Ascending aorta (tissue), 2 donors: ENCODE data around the gene RO60. TPM values are rescaled to one million over a fixed set of nuclear protein-coding genes. Genes with fewer than 3 reads are reported as not detected.

Experiments used
- DNase-seq, 2 donors: peaks; one replicate each; pipeline ENCODE4 v3.0.0-alpha.2; 2019; ENCODE audit warnings: low spot score in 2 of 2
- H3K27ac ChIP-seq, 2 donors: fragments of 200-600 bp; sonication (generic); one replicate each; pipeline ENCODE4 v1.5.1; 2016 to 2017; ENCODE audit warnings: mild to moderate bottlenecking in 1 of 2
- H3K27me3 ChIP-seq: fragments of 200-600 bp; sonication (generic); one replicate; pipeline ENCODE4 v1.5.1; 2017
- H3K36me3 ChIP-seq, 2 donors: fragments of 200-600 bp; sonication (generic); one replicate each; pipeline ENCODE4 v1.5.1; 2016
- H3K4me1 ChIP-seq, 2 donors: fragments of 200-600 bp; sonication (generic); one replicate each; pipeline ENCODE4 v1.5.1; 2016 to 2017; ENCODE audit warnings: mild to moderate bottlenecking in 1 of 2
- H3K4me3 ChIP-seq, 2 donors: fragments of 200-600 bp; sonication (generic); one replicate each; pipeline ENCODE4 v1.5.1; 2016 to 2017; ENCODE audit warnings: mild to moderate bottlenecking in 1 of 2
- H3K9me3 ChIP-seq, 2 donors: fragments of 200-600 bp; sonication (generic); one replicate each; pipeline ENCODE4 v1.5.1; 2016
- intact Hi-C: fragments of 100-400 bp; cut with DNase I; formaldehyde crosslinking; loops from one replicate; pipeline ENCODE4 v1.15.1; 2023
- total RNA-seq: library from RNA; depleted of rRNA; stranded (reverse); fragments of >200 nt; gene quantifications from one replicate; pipeline ENCODE4 v1.1.0, GENCODE V29; 2016
- TF ChIP-seq, protein P1 (sequence below), 3 experiments: fragments of 200-600 bp in 2 of 3; fragments of 450-650 bp in 1 of 3; sonication (generic) in 2 of 3; IDR thresholded peaks; one replicate each; pipeline ENCODE4 v1.5.1; 2016 to 2019; ENCODE audit warnings: antibody characterized with exemption in 3 of 3, mild to moderate bottlenecking in 1 of 3, moderate library complexity in 1 of 3

RO60 gene
- total RNA-seq, 1 donor from 2014 or later: 56.2 TPM

DNA sequence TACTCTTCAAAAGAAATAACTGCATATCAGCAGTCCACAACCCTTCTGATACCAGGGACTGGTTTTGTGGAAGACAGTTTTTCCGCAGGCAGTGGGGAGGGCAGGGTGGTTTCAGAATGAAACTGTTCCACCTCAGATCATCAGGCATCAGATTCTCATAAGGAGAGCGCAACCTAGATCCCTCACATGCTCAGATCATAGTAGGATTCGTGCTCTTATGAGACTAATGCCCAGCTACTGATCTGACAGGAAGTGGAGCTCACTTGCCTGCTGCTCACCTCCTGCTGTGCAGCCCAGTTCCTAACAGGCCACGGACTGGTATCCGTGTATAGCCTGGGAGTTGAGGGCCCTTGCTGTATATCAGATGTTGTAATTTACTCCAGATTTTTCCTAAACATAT, 11.5 kb downstream of the RO60 start:
- Histone ChIP-seq H3K4me1 (peaks cover 0 to 5% of the 10 kb centered on the region in 2 donors), H3K27ac (no peak overlapping the region), H3K4me3 (no peak overlapping the region), H3K9me3 (no peaks in the 10 kb centered on the region), H3K27me3 (no peaks in the 10 kb centered on the region), H3K36me3 (peaks cover 0 to 6% of the 10 kb centered on the region in 2 donors)
- intact Hi-C loops: no loop called here
- DNase-seq: no peak
- TF ChIP-seq, protein P1, sequence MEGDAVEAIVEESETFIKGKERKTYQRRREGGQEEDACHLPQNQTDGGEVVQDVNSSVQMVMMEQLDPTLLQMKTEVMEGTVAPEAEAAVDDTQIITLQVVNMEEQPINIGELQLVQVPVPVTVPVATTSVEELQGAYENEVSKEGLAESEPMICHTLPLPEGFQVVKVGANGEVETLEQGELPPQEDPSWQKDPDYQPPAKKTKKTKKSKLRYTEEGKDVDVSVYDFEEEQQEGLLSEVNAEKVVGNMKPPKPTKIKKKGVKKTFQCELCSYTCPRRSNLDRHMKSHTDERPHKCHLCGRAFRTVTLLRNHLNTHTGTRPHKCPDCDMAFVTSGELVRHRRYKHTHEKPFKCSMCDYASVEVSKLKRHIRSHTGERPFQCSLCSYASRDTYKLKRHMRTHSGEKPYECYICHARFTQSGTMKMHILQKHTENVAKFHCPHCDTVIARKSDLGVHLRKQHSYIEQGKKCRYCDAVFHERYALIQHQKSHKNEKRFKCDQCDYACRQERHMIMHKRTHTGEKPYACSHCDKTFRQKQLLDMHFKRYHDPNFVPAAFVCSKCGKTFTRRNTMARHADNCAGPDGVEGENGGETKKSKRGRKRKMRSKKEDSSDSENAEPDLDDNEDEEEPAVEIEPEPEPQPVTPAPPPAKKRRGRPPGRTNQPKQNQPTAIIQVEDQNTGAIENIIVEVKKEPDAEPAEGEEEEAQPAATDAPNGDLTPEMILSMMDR (IDR thresholded peaks at IDR 0.05): no peak

DNA sequence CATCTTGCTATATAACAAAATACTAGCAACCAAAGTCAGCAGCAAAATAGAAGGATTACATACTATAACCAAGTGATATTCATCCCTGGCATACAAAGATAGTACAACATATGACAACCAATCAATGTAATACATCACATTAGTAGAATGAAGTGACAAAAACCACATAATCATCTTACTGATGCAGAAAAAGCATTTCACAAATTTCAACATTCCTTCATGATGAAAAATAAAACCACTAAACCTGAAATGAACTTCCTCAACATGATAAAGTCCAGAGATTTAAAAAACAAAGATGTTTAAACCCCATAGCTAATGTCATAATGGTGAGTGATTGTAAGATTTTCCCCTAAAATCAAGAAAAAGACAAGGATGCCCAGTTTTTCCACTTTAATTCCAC, 18.6 kb downstream of the RO60 start:
- no peak for DNase-seq
- TF ChIP-seq, protein P1 (IDR thresholded peaks at IDR 0.05): no peak
- Histone ChIP-seq H3K4me3 (no peak overlapping the region), H3K27me3 (no peaks in the 10 kb centered on the region), H3K36me3 (peaks cover 34 to 61% of the 10 kb centered on the region in 2 donors), H3K9me3 (no peaks in the 10 kb centered on the region), H3K4me1 (no peaks in the 10 kb centered on the region), H3K27ac (no peak overlapping the region)
- intact Hi-C loops: no loop called here

DNA sequence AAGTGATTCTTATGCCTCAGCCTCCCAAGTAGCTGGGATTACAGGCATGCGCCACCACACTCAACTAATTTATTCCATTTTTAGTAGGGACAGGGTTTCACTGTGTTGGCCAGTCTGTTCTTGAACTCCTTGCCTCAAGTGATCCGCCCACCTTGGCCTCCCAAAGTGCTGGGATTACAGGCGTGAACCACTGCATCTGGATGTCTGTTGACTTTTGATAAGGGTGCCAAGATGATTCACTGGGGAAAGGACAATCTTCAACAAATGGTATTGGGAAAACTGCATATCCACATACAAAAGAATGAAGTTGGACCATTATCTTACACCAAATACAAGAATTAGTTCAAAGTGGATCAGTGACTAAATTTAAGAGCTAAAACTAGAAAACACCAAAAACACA, 19.8 kb downstream of the RO60 start:
- no peaks in the 10 kb centered on the region for H3K27me3 ChIP-seq
- H3K4me1 ChIP-seq: no peaks in the 10 kb centered on the region
- peaks cover 34 to 73% of the 10 kb centered on the region in 2 donors for H3K36me3 ChIP-seq
- intact Hi-C loops: no loop called here
- H3K27ac ChIP-seq: no peak overlapping the region
- H3K4me3 ChIP-seq: no peak overlapping the region
- no peak for DNase-seq
- TF ChIP-seq, protein P1 (IDR thresholded peaks at IDR 0.05): no peak
- H3K9me3 ChIP-seq: no peaks in the 10 kb centered on the region

DNA sequence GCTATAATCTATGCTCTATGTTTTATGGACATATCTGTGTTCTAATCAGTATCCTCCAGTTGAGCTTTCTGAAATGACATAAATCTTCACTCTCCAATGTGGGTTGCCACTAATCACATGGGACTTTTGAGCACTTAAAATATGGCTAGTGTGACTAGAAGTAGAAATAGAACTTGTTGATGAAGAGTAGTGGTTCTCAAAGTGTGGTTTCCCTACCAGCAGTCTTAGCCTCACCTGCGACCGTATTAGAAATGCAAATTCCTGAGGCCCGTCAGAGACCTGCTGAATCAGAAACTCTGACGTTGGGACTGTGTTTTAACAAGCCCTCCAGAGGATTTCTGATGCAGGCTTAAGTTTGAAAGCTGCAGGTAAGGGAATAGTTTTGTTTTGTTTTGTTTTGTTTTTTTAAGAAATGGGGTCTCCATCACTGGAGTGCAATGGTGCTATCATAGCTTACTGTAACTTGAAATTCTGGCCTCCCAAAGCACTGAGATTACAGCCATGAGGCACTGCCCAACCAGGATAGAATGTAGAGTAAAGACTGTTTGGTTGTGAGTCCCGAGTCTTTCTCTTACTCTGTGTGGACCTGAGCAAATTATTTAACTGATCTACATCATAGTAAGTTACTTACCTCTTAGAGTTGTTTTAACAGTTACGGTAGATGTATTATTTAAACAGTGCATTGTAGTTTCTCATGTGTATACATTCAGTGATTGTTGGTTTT, 24.1 kb downstream of the RO60 start:
- no peak overlapping the region for H3K27ac ChIP-seq
- no peaks in the 10 kb centered on the region for H3K9me3 ChIP-seq
- H3K27me3 ChIP-seq: no peaks in the 10 kb centered on the region
- no peak overlapping the region for H3K4me3 ChIP-seq
- no peaks in the 10 kb centered on the region for H3K4me1 ChIP-seq
- intact Hi-C loops: no loop called here
- DNase-seq: no peak
- peaks cover 27 to 65% of the 10 kb centered on the region in 2 donors for H3K36me3 ChIP-seq
- TF ChIP-seq, protein P1 (IDR thresholded peaks at IDR 0.05): no peak

DNA sequence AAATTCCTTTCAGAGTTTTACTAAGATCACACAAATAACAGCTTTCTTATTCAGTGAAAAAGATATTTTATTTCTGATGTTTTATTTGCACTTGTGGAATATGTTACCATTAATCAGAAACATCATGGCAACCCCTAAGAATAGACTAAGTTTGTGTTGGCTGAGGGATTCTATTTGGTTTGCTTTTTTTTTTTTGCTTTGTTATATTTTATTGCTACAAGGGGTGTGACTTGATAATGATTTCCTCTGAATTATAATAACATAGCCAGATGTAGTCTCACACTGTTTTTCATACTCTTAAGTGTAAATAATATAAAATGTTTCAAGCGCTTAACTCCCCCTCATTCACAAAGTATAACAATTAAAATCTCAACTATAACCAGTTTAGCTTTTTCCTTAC, 25.9 kb downstream of the RO60 start:
- Histone ChIP-seq H3K4me1 (no peaks in the 10 kb centered on the region), H3K36me3 (peaks cover 23 to 55% of the 10 kb centered on the region in 2 donors), H3K9me3 (no peaks in the 10 kb centered on the region), H3K27ac (no peak overlapping the region), H3K4me3 (no peak overlapping the region), H3K27me3 (no peaks in the 10 kb centered on the region)
- intact Hi-C loops: no loop called here
- no peak for DNase-seq
- TF ChIP-seq, protein P1 (IDR thresholded peaks at IDR 0.05): no peak
